ENCODE measurements around the gene BMP7.

Gene BMP7

GRCh38 chr20:57244221-57244585 is 22.2 kb downstream of the BMP7 start:
- ChIA-PET CTCF (no interaction called here), POLR2A (no interaction called here)

DNA sequence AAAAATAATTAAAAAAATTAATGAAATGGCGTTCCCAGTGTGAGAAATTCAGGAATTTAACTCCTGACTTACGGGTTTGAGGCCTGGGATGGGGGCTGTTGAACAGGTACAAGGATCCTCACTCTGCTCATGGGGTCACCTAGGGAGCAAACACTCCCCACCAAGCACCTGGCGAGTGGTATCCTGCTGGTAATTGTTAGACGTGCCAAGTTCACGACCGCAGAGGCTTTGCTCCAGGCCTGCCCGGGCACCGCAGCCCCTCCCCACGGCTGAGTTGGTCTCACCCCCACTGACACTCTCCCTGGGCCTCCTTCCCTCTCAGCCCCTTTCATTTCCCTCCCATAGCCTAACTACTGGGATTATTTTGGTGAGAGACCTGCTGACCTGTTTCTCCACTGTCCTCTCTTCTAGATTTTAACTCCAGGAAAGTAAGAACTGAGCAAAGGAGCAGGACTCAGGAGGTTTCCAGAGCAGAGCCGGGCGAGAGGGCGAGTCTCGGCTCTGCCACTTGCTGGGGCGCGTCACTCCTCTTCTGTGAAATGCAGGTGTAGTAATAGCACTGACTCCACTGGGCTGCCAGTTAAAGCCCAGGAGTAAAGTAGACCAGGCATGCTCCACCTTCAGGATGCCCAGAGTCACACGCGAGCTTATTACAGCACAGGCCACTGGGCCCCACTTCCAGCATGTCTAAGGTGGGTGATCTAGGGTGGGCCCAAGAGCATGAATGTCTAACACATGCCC is 22.8 kb downstream of the BMP7 start:
- H3K4me1 ChIP-seq (ENCODE audit: control insufficient read depth, insufficient read depth, low read length), result no peaks in the 10 kb centered on the region
- CTCF ChIA-PET, result no interaction called here
- TF ChIP-seq ZNF184 (tag by site-specific recombination; IDR thresholded peaks at IDR 0.05) (no peak), ZFP37 (tag by site-specific recombination; IDR thresholded peaks at IDR 0.05) (no peak), ZBTB44 (tag by site-specific recombination; IDR thresholded peaks at IDR 0.05) (no peak), ZNF174 (tag by site-specific recombination; IDR thresholded peaks at IDR 0.05) (no peak), PRDM10 (tag by site-specific recombination; IDR thresholded peaks at IDR 0.05) (peak; percentile 56; the same call in 1 of the 2 replicates), ZNF10 (tag by site-specific recombination; IDR thresholded peaks at IDR 0.05) (no peak), ZIC2 (tag by site-specific recombination; IDR thresholded peaks at IDR 0.05) (peak; percentile 67)

More at GRCh38 chr20:57244221-57244585, 22.2 kb downstream of the BMP7 start:
- no peaks in the 10 kb centered on the region for H3K9me3 ChIP-seq (ENCODE audit: control insufficient read depth, insufficient read depth, low read depth, low read length)
- no peak overlapping the region for H3K27ac ChIP-seq (ENCODE audit: extremely low read depth, low read depth, low read length)
- no peaks in the 10 kb centered on the region for H3K4me1 ChIP-seq (ENCODE audit: control insufficient read depth, insufficient read depth, low read length)
- no peak for TF ChIP-seq ZFP69B (tag by site-specific recombination; IDR thresholded peaks at IDR 0.05)
- no peak for TF ChIP-seq OVOL3 (tag by site-specific recombination; IDR thresholded peaks at IDR 0.05)
- TF ChIP-seq ZFHX2 (tag by site-specific recombination; conservative IDR thresholded peaks at IDR 0.05), result peak; percentile 30
- TF ChIP-seq ZNF155 (tag by site-specific recombination; IDR thresholded peaks at IDR 0.05), result no peak
- TF ChIP-seq YY1 (tag by site-specific recombination; IDR thresholded peaks at IDR 0.05), result no peak
- TF ChIP-seq, protein P1, sequence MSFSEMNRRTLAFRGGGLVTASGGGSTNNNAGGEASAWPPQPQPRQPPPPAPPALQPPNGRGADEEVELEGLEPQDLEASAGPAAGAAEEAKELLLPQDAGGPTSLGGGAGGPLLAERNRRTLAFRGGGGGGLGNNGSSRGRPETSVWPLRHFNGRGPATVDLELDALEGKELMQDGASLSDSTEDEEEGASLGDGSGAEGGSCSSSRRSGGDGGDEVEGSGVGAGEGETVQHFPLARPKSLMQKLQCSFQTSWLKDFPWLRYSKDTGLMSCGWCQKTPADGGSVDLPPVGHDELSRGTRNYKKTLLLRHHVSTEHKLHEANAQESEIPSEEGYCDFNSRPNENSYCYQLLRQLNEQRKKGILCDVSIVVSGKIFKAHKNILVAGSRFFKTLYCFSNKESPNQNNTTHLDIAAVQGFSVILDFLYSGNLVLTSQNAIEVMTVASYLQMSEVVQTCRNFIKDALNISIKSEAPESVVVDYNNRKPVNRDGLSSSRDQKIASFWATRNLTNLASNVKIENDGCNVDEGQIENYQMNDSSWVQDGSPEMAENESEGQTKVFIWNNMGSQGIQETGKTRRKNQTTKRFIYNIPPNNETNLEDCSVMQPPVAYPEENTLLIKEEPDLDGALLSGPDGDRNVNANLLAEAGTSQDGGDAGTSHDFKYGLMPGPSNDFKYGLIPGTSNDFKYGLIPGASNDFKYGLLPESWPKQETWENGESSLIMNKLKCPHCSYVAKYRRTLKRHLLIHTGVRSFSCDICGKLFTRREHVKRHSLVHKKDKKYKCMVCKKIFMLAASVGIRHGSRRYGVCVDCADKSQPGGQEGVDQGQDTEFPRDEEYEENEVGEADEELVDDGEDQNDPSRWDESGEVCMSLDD (tag by site-specific recombination; IDR thresholded peaks at IDR 0.05), result no peak
- no peak for TF ChIP-seq ZBTB11 (tag by site-specific recombination; conservative IDR thresholded peaks at IDR 0.05; ENCODE audit: low read depth)
- TF ChIP-seq, protein P2, sequence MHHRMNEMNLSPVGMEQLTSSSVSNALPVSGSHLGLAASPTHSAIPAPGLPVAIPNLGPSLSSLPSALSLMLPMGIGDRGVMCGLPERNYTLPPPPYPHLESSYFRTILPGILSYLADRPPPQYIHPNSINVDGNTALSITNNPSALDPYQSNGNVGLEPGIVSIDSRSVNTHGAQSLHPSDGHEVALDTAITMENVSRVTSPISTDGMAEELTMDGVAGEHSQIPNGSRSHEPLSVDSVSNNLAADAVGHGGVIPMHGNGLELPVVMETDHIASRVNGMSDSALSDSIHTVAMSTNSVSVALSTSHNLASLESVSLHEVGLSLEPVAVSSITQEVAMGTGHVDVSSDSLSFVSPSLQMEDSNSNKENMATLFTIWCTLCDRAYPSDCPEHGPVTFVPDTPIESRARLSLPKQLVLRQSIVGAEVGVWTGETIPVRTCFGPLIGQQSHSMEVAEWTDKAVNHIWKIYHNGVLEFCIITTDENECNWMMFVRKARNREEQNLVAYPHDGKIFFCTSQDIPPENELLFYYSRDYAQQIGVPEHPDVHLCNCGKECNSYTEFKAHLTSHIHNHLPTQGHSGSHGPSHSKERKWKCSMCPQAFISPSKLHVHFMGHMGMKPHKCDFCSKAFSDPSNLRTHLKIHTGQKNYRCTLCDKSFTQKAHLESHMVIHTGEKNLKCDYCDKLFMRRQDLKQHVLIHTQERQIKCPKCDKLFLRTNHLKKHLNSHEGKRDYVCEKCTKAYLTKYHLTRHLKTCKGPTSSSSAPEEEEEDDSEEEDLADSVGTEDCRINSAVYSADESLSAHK (tag by site-specific recombination; IDR thresholded peaks at IDR 0.05), result peak; percentile 9; the same call in 1 of the 2 replicates
- TF ChIP-seq SALL2 (tag by site-specific recombination; IDR thresholded peaks at IDR 0.05; ENCODE audit: borderline replicate concordance), result no peak
- TF ChIP-seq GFI1B (tag by site-specific recombination; IDR thresholded peaks at IDR 0.05), result no peak
- no peaks in the 10 kb centered on the region for H3K36me3 ChIP-seq (ENCODE audit: control insufficient read depth in 2 of 2, insufficient read depth in 1 of 2, low read length in 2 of 2)
- no peak overlapping the region for H3K4me3 ChIP-seq (ENCODE audit: low read depth, low read length)

More for the DNA sequence above, 22.8 kb downstream of the BMP7 start:
- Histone ChIP-seq H3K4me3 (ENCODE audit: low read depth, low read length) (no peak overlapping the region), H3K36me3 (ENCODE audit: control insufficient read depth in 2 of 2, insufficient read depth in 1 of 2, low read length in 2 of 2) (no peaks in the 10 kb centered on the region), H3K27ac (ENCODE audit: extremely low read depth, low read depth, low read length) (no peak overlapping the region), H3K9me3 (ENCODE audit: control insufficient read depth, insufficient read depth, low read depth, low read length) (no peaks in the 10 kb centered on the region)
- POLR2A ChIA-PET, result interaction anchor here (0.6 kb wide), 1 partner anchor 14 kb away, joined by 5 read pairs; no protein-coding TSS in a partner anchor
